Activated B cell treated with CpG ODN at 0.5 μM for 24 hours (primary cell): ENCODE data around the gene AOC3. TPM values are rescaled to one million over a fixed set of nuclear protein-coding genes. Genes with fewer than 3 reads are reported as not detected.
"Not testable (repeated sequence)": the region's sequence is repeated elsewhere in the genome, so short reads cannot be mapped to it uniquely, and the experiment has no call there.

Experiments used
- ATAC-seq: fragments of 200-7000 bp; cut with Tn5 transposase; one replicate; pipeline ENCODE4 v1.10.0; 2021; ENCODE audit warnings: low read depth, mild to moderate bottlenecking, moderate library complexity
- CTCF ChIA-PET: fragments of 350-600 bp; sonication (Branson Sonifier 250); formaldehyde crosslinking; loops from one replicate; lab custom pipeline; 2021; ENCODE audit warnings: antibody characterized with exemption; lab: Charles Lee
- POLR2A ChIA-PET: fragments of 350-600 bp; sonication (Branson Sonifier 250); formaldehyde crosslinking; loops from one replicate; lab custom pipeline; 2021; ENCODE audit warnings: antibody characterized with exemption; lab: Charles Lee
- DNase-seq: peaks from one replicate; pipeline ENCODE4 v3.0.0; 2022
- H3K27ac Mint-ChIP-seq: one replicate; pipeline ENCODE4 v1.8.0; 2020; ENCODE audit warnings: mixed read lengths
- H3K27me3 Mint-ChIP-seq: one replicate; pipeline ENCODE4 v1.8.0; 2021; ENCODE audit warnings: mixed read lengths
- H3K36me3 Mint-ChIP-seq: one replicate; pipeline ENCODE4 v1.8.0; 2021; ENCODE audit warnings: low read depth, mixed read lengths
- H3K4me1 Mint-ChIP-seq: one replicate; pipeline ENCODE4 v1.8.0; 2021; ENCODE audit warnings: mixed read lengths
- H3K4me3 Mint-ChIP-seq: one replicate; pipeline ENCODE4 v1.8.0; 2020; ENCODE audit warnings: mild to moderate bottlenecking, mixed read lengths
- H3K9me3 Mint-ChIP-seq: one replicate; pipeline ENCODE4 v1.8.0; 2020; ENCODE audit warnings: mixed read lengths
- intact Hi-C: fragments of 100-400 bp; cut with micrococcal nuclease; formaldehyde crosslinking; loops from one replicate; pipeline ENCODE4 v1.15.1; 2024
- total RNA-seq: library from RNA; stranded (reverse); gene quantifications from 2 replicates; pipeline ENCODE4 v1.2.3, GENCODE V29; 2022
- TF ChIP-seq, protein P1 (sequence below): fragments of 200-600 bp; IDR thresholded peaks from one replicate; pipeline ENCODE4 v1.8.0; 2022; ENCODE audit warnings: antibody characterized with exemption, mild to moderate bottlenecking

The AOC3 gene
- total RNA-seq, 1 donor from 2014 or later = 1.4 TPM

DNA sequence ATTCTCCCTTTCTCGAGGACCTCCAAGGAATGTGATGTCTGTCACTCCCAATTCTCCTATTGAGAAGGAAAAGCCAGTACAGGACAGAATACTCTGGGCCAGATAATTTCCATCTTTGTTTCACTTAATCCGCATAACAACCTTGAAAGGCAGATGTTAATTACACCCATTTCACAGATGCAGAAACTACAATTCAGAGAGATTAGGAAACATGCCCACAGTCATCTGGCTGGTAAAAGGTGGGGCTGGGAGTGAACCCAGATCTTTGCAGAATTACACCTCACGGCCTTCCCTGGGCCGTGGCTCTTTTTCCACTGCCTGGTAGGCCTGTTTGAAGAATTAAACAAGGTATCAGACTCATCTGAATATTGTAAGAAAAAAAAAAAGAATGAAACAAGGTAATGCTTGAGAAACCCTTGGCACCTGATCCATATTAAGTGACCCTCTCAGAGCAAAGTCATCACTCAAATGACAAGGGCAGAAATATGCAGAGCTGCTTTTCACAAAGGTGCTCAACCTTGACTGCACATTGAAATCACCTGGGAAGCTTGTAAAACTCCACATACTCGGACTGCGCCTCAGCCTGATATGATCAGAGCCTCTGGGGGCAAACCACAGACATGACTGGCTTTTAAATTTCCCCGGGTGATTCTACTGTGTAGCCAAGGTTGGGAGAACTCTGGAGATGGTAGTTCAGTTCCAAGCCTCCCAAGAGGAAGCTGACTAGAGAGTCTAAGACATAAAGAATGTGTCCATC is 33.0 kb downstream of the AOC3 start:
- Mint-ChIP-seq H3K4me3 (no peak overlapping the region), H3K27ac (no peak overlapping the region), H3K27me3 (no peaks in the 10 kb centered on the region), H3K9me3 (no peaks in the 10 kb centered on the region), H3K36me3 (no peaks in the 10 kb centered on the region), H3K4me1 (peaks cover 4% of the 10 kb centered on the region)
- CTCF ChIA-PET = no interaction called here
- POLR2A ChIA-PET = interaction anchor here (0.7 kb wide), 1 partner anchor 51 kb away, joined by 3 read pairs; the partner anchor contains the start of gene PSME3
- ATAC-seq (no peak), DNase-seq (no peak)
- TF ChIP-seq, protein P1, sequence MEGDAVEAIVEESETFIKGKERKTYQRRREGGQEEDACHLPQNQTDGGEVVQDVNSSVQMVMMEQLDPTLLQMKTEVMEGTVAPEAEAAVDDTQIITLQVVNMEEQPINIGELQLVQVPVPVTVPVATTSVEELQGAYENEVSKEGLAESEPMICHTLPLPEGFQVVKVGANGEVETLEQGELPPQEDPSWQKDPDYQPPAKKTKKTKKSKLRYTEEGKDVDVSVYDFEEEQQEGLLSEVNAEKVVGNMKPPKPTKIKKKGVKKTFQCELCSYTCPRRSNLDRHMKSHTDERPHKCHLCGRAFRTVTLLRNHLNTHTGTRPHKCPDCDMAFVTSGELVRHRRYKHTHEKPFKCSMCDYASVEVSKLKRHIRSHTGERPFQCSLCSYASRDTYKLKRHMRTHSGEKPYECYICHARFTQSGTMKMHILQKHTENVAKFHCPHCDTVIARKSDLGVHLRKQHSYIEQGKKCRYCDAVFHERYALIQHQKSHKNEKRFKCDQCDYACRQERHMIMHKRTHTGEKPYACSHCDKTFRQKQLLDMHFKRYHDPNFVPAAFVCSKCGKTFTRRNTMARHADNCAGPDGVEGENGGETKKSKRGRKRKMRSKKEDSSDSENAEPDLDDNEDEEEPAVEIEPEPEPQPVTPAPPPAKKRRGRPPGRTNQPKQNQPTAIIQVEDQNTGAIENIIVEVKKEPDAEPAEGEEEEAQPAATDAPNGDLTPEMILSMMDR = no peak
- intact Hi-C loops = no loop called here

DNA sequence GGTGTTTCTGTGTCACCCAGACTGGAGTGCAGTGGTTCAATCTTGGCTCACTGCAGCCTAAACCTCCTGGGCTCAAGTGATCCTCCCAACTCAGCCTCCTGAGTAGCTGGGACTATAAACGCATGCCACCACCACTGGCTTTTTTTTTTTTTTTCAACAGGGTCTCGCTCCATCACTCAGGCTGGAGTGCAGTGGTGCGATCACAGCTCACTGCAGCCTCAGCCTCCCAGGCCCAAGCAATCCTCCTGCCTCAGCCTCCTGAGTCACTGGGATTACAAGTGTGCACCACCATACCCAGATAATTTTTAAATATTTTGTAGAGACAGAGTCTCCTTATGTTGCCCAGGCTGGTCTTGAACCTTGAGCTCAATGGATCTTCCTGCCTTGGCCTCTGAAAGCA is 34.8 kb downstream of the AOC3 start:
- H3K27me3 Mint-ChIP-seq, H3K36me3 Mint-ChIP-seq, H3K4me1 Mint-ChIP-seq, POLR2A ChIA-PET, CTCF ChIA-PET, DNase-seq, H3K4me3 Mint-ChIP-seq, H3K9me3 Mint-ChIP-seq, ATAC-seq, H3K27ac Mint-ChIP-seq, intact Hi-C loops: not testable (repeated sequence)

DNA sequence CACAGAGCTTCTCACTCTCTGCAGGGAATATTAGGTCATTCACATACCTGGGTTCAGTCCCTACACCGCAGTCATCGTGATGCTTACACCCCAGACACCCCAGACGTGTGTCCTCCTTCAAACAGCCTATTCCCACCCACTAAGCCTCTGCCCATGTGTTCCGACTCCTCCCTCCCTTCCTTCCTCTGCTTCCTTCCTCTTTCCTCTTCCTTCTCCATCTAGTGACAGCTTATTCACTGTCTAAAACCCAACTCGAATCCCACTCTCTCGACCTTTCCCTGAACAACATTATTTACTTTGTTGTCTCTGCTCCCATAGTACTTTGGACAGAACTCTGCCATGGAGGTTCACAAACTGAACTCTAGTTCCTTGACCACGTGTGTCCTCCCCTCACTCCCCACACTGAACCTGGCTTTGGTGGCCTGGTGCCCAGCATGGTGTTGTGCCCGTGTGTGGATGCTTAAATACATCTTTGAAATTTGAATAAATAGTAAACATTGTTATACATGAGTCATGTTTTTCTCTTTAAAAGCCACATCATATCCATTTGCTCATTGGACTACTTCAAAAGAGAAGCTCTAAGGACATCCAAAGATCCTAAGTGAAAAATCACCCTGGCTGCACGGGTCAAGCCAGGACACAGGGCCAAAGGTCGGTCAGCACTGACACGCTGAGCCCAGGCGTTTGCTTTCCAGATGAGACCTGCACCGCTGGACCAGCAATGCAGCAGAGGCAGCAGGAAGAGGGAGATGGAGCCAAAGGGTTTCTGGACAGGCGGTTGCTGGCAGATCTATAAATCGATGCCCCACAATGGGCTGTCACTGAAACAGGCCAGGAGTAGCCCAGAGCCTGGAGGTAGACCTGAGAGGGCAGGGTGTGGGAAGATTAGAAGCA is 35.5 kb downstream of the AOC3 start:
- POLR2A ChIA-PET = no interaction called here
- no peak overlapping the region for H3K4me3 Mint-ChIP-seq

DNA sequence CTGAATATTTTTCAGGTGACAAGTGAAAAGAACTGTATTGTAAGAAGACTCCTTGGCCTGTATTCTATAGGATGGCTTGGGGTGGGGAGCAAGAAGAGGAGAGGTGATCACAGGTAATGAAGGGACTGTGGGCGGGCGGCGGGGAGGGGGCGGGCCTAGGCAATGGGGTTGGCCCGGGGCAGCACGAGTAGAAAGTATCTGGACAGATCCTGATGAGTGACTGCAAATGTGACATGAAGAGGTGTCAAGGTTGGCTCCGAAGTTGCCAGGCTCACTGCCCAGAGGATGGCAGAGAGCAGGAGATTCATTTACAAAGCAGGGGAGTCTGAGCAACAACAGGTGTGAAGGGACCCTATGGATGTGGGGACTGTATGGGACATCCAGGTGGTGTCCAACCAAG is 38.8 kb downstream of the AOC3 start:
- POLR2A ChIA-PET = no interaction called here
- Mint-ChIP-seq H3K27me3 (peaks cover 11% of the 10 kb centered on the region), H3K4me1 (peaks cover 4% of the 10 kb centered on the region), H3K36me3 (no peaks in the 10 kb centered on the region), H3K27ac (no peak overlapping the region), H3K4me3 (no peak overlapping the region), H3K9me3 (no peaks in the 10 kb centered on the region)
- ATAC-seq (no peak), DNase-seq (no peak)
- CTCF ChIA-PET = no interaction called here
- TF ChIP-seq, protein P1 = no peak
- intact Hi-C loops = no loop called here

More for the DNA sequence above, 35.5 kb downstream of the AOC3 start:
- H3K4me1 Mint-ChIP-seq = peaks cover 4% of the 10 kb centered on the region
- CTCF ChIA-PET = no interaction called here
- peaks cover 1% of the 10 kb centered on the region for H3K27me3 Mint-ChIP-seq
- TF ChIP-seq, protein P1 = no peak
- H3K36me3 Mint-ChIP-seq = no peaks in the 10 kb centered on the region
- DNase-seq (no peak), ATAC-seq (no peak)
- no peaks in the 10 kb centered on the region for H3K9me3 Mint-ChIP-seq
- intact Hi-C loops = no loop called here
- no peak overlapping the region for H3K27ac Mint-ChIP-seq

DNA sequence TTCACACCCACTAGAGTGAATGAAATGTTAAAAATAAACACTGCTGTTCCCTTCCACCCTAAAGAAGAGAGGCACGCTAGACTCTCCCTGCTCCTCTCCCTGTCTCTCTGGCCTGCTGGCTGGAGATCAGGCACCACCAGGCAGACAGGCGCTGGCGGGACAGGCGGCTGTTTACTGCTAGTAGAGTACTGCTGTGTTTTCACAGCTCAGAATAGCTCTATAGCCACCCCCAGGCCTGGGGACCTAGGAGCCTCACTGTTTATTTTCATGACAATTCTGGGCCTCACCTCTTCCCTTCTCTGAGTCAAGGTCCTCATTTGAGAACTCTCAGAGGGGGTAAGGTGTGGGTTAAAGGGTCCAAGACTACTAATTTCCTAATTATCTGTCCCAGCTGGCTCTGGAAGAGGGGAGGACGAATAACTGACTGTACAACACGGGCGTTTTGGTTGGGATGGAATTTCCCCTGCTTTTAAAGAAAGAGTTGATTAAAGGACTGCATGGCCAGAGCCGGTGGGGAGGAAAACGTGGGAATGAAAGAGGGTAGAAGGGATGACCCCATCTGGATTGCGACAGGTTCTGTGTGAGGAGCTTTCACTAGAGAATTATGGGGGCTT is 40.6 kb downstream of the AOC3 start:
- ChIA-PET POLR2A (no interaction called here), CTCF (no interaction called here)
- intact Hi-C loops = no loop called here
- Mint-ChIP-seq H3K4me1 (no peaks in the 10 kb centered on the region), H3K9me3 (no peaks in the 10 kb centered on the region), H3K4me3 (no peak overlapping the region), H3K36me3 (no peaks in the 10 kb centered on the region), H3K27me3 (peaks cover 14% of the 10 kb centered on the region), H3K27ac (no peak overlapping the region)
- TF ChIP-seq, protein P1 = no peak
- ATAC-seq = no peak
- DNase-seq = no peak
